ENCODE data around the gene EIF4B. TPM values are rescaled to one million over a fixed set of nuclear protein-coding genes. Genes with fewer than 3 reads are reported as not detected.
A peak's percentile ranks its signal among the peaks of the same experiment; 100 is the strongest.

EIF4B gene
- total and polyA plus RNA-seq, 2 experiments from 2014 or later: 74.8 to 501 TPM

DNA sequence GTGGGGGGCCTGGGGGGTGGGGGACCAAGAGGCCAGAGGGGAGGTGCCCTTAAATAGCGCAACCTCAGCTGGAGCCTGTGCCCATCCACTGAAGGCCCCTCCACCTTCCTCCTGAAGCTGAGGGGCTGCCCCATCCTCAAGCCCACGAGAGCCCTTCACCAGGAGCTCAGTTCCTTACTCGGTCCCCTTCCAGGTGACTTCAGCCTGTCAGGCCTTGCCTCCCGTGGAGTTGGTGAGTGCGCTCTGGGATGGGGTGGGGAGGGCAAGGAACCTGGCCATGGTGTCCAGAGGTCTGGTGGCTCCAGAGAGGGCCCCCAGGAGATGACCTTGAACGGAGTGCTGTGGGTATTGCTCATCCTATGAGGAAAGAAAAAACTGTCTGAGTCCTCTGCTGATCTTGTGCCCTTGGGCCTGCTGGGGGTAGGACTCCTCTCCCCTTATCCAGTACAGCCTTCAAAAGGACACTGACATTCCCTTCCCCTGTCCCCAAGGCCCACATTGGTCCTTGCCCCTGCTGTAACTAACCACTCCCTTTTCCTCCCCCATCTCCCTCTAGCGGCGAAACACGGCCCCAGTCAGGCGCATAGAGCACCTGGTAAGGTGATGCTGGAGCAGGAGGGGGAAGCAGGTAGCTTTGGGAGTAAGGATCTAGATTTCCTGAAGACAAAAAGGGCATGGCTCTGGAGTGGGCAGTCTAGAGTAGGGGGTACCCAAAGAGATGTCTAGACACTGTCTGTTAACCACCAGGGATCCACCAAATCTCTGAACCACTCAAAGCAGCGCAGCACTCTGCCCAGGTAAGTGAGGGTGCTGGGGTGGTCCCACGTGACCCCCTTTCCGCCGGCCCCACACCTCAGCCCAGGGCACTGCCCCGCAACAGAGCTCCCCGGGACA, 47.2 kb downstream of the EIF4B start:
- 52 to 60% methylated on average over 13 to 14 of the region's 16 CpGs for WGBS, 2 experiments (ENCODE audit: low coverage in 1 of 2, low lambda C conversion rate in 2 of 2, missing lambda C conversion rate in 2 of 2)
- H3K9me2 ChIP-seq (ENCODE audit: insufficient read depth): no peaks in the 10 kb centered on the region
- H3K36me3 ChIP-seq (ENCODE audit: low read depth): no peaks in the 10 kb centered on the region
- peak; percentile 63 for DNase-seq
- peak overlapping the region; percentile 63; the same call in 1 of the 2 replicates for H3K9ac ChIP-seq
- peak overlapping the region; percentile 65 for H3K4me2 ChIP-seq (ENCODE audit: unreplicated experiment)
- no peaks in the 10 kb centered on the region for H3K9me3 ChIP-seq (ENCODE audit: low read depth)
- peaks cover 29% of the 10 kb centered on the region for H3F3A ChIP-seq (ENCODE audit: insufficient read depth)
- H3K27ac ChIP-seq: 0 out of 2 replicates have a peak overlapping the region, but pooled peaks have one; percentile 5
- H2AFZ ChIP-seq: no peak overlapping the region
- peaks cover 66% of the 10 kb centered on the region for H3K4me1 ChIP-seq (ENCODE audit: insufficient read depth)
- H3K4me3 ChIP-seq: peak overlapping the region; percentile 60; the same call in 1 of the 2 replicates
- peaks cover 27% of the 10 kb centered on the region for H3K79me2 ChIP-seq (ENCODE audit: insufficient read depth)
- no peaks in the 10 kb centered on the region for H4K20me1 ChIP-seq (ENCODE audit: insufficient read depth)
- TF ChIP-seq EZH2phosphoT487 (IDR thresholded peaks at IDR 0.05; ENCODE audit: insufficient read depth, low read depth): no peak
- no peak for TF ChIP-seq EZH2 (IDR thresholded peaks at IDR 0.05; ENCODE audit: insufficient read depth, poor library complexity, severe bottlenecking)
- H3K27me3 ChIP-seq (replicated peaks; ENCODE audit: insufficient read depth): no peaks in the 10 kb centered on the region
- in situ Hi-C loops (cut with MboI): no loop called here

DNA sequence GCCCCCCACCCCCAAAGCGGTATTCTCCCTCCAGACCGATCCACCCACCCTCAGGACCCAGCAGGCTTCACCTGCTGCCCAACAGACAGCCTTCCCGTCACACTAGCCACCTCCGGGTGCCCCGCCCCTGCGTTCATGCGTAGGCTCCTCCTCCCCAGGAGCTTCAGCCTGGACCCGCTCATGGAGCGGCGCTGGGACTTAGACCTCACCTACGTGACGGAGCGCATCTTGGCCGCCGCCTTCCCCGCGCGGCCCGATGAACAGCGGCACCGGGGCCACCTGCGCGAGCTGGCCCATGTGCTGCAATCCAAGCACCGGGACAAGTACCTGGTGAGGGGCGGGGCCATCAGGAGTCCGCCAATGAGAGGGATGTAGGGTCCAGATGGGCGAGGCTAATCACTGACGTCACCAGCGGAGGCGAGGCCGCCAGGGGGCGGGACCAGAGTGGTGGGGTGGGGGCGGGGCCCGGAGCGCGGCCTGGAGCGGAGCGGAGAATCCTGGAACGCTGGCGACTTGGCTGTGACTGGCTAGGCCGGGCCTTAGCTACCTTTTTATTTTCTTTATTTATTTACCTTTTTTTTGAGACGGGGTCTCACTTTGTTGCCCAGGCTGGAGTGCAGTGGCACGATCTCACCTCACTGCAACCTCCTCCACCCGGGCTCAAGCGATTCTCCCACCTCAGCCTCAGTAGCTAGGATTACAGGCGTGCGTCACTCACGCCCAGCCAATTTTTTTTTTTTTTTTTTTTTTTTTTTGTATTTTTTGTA, 48.0 kb downstream of the EIF4B start:
- Histone ChIP-seq H3K4me2 (ENCODE audit: unreplicated experiment) (peak overlapping the region; percentile 65), H3K9ac (peak overlapping the region; percentile 63), H2AFZ (0 out of 2 replicates have a peak overlapping the region, but pooled peaks have one; percentile 31), H3K27me3 (replicated peaks; ENCODE audit: insufficient read depth) (no peaks in the 10 kb centered on the region), H3K4me3 (peak overlapping the region; percentile 60), H3K9me3 (ENCODE audit: low read depth) (no peaks in the 10 kb centered on the region), H3F3A (ENCODE audit: insufficient read depth) (peaks cover 27% of the 10 kb centered on the region), H3K79me2 (ENCODE audit: insufficient read depth) (peaks cover 27% of the 10 kb centered on the region), H4K20me1 (ENCODE audit: insufficient read depth) (no peaks in the 10 kb centered on the region), H3K27ac (peak overlapping the region; percentile 43), H3K9me2 (ENCODE audit: insufficient read depth) (no peaks in the 10 kb centered on the region), H3K36me3 (ENCODE audit: low read depth) (no peaks in the 10 kb centered on the region), H3K4me1 (ENCODE audit: insufficient read depth) (peaks cover 58% of the 10 kb centered on the region)
- no peak for TF ChIP-seq EZH2 (IDR thresholded peaks at IDR 0.05; ENCODE audit: insufficient read depth, poor library complexity, severe bottlenecking)
- no peak for TF ChIP-seq EZH2phosphoT487 (IDR thresholded peaks at IDR 0.05; ENCODE audit: insufficient read depth, low read depth)
- in situ Hi-C loops (cut with MboI): no loop called here
- peak; percentile 93 for DNase-seq
- WGBS, 2 experiments (ENCODE audit: low coverage in 1 of 2, low lambda C conversion rate in 2 of 2, missing lambda C conversion rate in 2 of 2): 4 to 8% methylated on average over 36 to 48 of the region's 48 CpGs

DNA sequence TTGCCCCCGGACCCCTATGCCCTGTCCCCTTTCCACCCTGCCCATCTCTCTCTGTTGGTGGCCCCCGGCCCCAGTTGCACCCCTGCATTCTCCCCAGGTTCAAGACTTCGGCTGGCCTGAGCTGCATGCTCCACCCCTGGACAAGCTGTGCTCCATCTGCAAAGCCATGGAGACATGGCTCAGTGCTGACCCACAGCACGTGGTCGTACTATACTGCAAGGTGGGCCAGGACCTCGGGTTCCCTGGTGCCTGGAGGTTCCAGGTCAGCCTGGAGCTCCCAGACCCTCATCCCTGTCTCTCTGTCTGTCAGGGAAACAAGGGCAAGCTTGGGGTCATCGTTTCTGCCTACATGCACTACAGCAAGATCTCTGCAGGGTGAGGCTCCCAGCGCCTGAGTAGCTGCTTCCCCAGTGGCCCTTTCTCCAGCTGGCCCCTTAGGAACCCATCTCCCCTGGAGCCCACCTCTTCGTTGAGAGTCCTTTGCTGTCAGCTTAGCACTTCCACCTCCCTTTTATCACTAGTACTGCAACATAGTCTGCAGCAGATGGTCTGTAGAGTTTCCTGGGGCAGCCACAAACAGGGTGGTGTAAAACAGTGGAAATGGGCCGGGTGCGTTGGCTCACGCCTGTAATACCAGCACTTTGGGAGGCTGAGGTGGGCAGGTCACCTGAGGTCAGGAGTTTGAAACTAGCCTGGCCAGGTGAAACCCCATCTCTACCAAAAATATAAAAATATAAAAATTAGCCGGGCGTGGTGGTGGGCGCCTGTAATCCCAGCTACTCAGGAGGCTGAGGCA, 49.4 kb downstream of the EIF4B start:
- DNase-seq: no peak
- H3K4me3 ChIP-seq: no peak overlapping the region
- in situ Hi-C loops (cut with MboI): no loop called here
- no peak overlapping the region for H3K9ac ChIP-seq
- H3K27ac ChIP-seq: no peak overlapping the region
- no peaks in the 10 kb centered on the region for H3K9me3 ChIP-seq (ENCODE audit: low read depth)
- TF ChIP-seq EZH2phosphoT487 (IDR thresholded peaks at IDR 0.05; ENCODE audit: insufficient read depth, low read depth) (no peak), EZH2 (IDR thresholded peaks at IDR 0.05; ENCODE audit: insufficient read depth, poor library complexity, severe bottlenecking) (no peak)
- H3F3A ChIP-seq (ENCODE audit: insufficient read depth): peaks cover 22% of the 10 kb centered on the region
- no peak overlapping the region for H2AFZ ChIP-seq
- WGBS, 2 experiments (ENCODE audit: low coverage in 1 of 2, low lambda C conversion rate in 2 of 2, missing lambda C conversion rate in 2 of 2): 78 to 82% methylated on average over 15 of the region's 15 CpGs
- H3K36me3 ChIP-seq (ENCODE audit: low read depth): no peaks in the 10 kb centered on the region
- H3K9me2 ChIP-seq (ENCODE audit: insufficient read depth): no peaks in the 10 kb centered on the region
- H3K4me1 ChIP-seq (ENCODE audit: insufficient read depth): peaks cover 53% of the 10 kb centered on the region
- no peaks in the 10 kb centered on the region for H4K20me1 ChIP-seq (ENCODE audit: insufficient read depth)
- no peaks in the 10 kb centered on the region for H3K27me3 ChIP-seq (replicated peaks; ENCODE audit: insufficient read depth)
- H3K79me2 ChIP-seq (ENCODE audit: insufficient read depth): peaks cover 15% of the 10 kb centered on the region
- H3K4me2 ChIP-seq (ENCODE audit: unreplicated experiment): no peak overlapping the region

DNA sequence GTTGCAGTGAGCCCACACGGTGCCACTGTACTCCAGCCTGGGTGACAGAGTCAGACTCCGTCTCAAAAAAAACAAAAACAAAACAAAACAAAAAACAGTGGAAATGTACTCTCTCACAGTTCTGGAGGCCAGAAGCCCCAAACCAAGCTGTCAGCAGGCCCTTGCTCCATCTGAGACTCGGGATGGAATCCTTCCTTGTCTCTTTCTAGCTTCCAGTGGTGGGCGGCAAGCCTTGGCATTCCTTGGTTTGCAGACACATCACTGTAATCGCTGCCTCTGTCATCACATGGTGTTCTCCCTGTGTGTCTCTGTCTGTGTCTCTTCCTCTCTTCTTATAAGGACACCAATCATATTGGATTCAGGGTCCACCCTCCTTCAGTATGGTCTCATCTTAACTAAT, 50.0 kb downstream of the EIF4B start:
- no peaks in the 10 kb centered on the region for H3K9me3 ChIP-seq (ENCODE audit: low read depth)
- peaks cover 48% of the 10 kb centered on the region for H3K4me1 ChIP-seq (ENCODE audit: insufficient read depth)
- peaks cover 11% of the 10 kb centered on the region for H3K79me2 ChIP-seq (ENCODE audit: insufficient read depth)
- no peak overlapping the region for H3K4me2 ChIP-seq (ENCODE audit: unreplicated experiment)
- peak overlapping the region; percentile 31; the same call in 1 of the 2 replicates for H3K27ac ChIP-seq
- H3K27me3 ChIP-seq (replicated peaks; ENCODE audit: insufficient read depth): no peaks in the 10 kb centered on the region
- H3K36me3 ChIP-seq (ENCODE audit: low read depth): no peaks in the 10 kb centered on the region
- no peaks in the 10 kb centered on the region for H3K9me2 ChIP-seq (ENCODE audit: insufficient read depth)
- H2AFZ ChIP-seq: no peak overlapping the region
- H3K4me3 ChIP-seq: no peak overlapping the region
- peaks cover 22% of the 10 kb centered on the region for H3F3A ChIP-seq (ENCODE audit: insufficient read depth)
- no peaks in the 10 kb centered on the region for H4K20me1 ChIP-seq (ENCODE audit: insufficient read depth)
- peak; percentile 64 for DNase-seq
- H3K9ac ChIP-seq: no peak overlapping the region
- TF ChIP-seq EZH2 (IDR thresholded peaks at IDR 0.05; ENCODE audit: insufficient read depth, poor library complexity, severe bottlenecking) (no peak), EZH2phosphoT487 (IDR thresholded peaks at IDR 0.05; ENCODE audit: insufficient read depth, low read depth) (no peak)
- 51 to 54% methylated on average over 5 of the region's 5 CpGs for WGBS, 2 experiments (ENCODE audit: low coverage in 1 of 2, low lambda C conversion rate in 2 of 2, missing lambda C conversion rate in 2 of 2)
- in situ Hi-C loops (cut with MboI): no loop called here
